Measurements from ENCODE around the gene SEC62. TPM values are rescaled to one million over a fixed set of nuclear protein-coding genes. Genes with fewer than 3 reads are reported as not detected.
"Not testable (repeated sequence)": the region's sequence is repeated elsewhere in the genome, so short reads cannot be mapped to it uniquely, and the experiment has no call there.

SEC62 gene
- total RNA-seq, 2 donors from 2014 or later, result 85.7 to 87.4 TPM

- H3K36me3 Mint-ChIP-seq (ENCODE audit: low read depth), result no peaks in the 10 kb centered on the region
- no peak overlapping the region for H3K4me3 Mint-ChIP-seq
- H3K27me3 Mint-ChIP-seq, result no peaks in the 10 kb centered on the region
- DNase-seq (no peak), ATAC-seq (no peak)
- H3K27ac Mint-ChIP-seq, result no peak overlapping the region
- H3K4me1 Mint-ChIP-seq, result peaks cover 12% of the 10 kb centered on the region
- H3K9me3 ChIP-seq (ENCODE audit: control insufficient read depth, low read length, poor library complexity, severe bottlenecking), result no peaks in the 10 kb centered on the region
Observed at GRCh38 chr3:170010498-170010897, 43.9 kb downstream of the SEC62 start.

DNA sequence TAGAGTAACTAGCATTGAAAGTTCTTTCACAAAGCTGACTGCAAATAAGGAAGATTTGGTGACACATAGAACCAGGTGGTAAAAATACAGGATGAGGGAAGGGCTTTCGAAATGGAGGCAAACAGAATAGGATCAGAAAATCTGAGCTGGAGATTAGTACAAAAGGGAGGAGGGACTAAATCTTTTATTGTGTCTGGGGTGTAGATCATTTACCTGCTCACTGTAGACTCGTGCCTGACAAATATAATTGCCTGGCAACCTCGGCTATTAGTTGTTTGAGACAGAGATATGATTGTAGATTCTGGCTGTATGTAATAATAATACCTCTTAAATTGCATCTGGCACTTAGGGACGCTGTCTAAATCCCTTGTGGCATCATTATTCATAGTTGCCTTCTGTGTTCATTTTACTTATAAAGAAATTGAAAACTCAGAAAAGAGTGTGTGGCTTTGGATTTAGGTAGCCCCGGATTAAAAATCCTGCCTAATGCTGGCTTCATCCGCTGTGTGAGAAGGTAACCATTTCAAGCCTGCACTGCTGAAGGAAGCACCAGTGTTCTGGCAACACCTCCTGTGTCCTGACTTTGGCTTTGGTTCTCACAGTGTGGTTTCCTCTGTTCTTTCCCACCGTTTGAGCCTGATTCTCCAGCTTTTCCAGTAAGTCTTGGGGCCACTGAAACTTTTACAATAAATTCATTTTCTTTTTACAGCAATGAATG is 46.2 kb downstream of the SEC62 start:
- no peaks in the 10 kb centered on the region for H3K9me3 ChIP-seq (ENCODE audit: control insufficient read depth, low read length, poor library complexity, severe bottlenecking)
- no peak for DNase-seq
- Mint-ChIP-seq H3K27me3 (peaks cover 4% of the 10 kb centered on the region), H3K4me3 (no peak overlapping the region), H3K36me3 (ENCODE audit: low read depth) (no peaks in the 10 kb centered on the region), H3K27ac (no peak overlapping the region), H3K4me1 (peaks cover 8% of the 10 kb centered on the region)
- ATAC-seq, result no peak

DNA sequence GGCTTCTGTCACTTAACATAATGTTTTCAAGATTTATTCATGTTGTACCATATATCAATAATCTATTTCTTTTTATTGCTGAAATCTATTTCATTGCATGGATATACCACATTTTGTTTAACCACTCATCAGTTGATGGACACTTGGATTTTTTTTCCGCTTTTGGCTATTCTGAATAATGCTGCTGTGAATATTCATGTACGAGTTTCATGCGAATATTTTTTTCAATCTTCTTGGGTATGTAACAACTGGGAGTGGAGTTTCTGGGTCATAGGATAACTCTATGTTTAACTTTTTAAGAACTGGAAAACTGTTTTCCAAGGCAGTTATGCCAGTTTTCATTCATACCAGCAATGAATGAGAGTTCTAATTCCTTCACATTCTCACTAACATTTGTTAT is 49.5 kb downstream of the SEC62 start:
- no peak overlapping the region for H3K27ac Mint-ChIP-seq

DNA sequence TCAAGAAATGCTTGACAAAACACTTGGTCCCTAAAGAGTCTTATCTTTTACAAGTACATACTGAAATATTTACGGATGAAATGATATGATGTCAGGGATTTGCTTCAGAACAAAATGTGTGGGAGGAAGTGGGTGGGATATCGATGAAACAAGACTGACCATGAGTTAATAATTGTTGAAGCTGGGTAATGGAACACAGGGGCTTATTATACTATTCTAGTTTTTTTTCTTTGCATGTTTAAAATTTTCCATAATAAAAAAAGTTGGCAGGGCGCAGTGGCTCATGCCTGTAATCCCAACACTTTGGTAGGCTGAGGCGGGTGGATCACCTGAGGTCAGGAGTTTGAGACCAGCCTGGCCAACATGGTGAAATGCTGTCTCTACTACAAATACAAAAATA is 52.7 kb downstream of the SEC62 start:
- peaks cover 13% of the 10 kb centered on the region for H3K27me3 Mint-ChIP-seq
- H3K4me3 Mint-ChIP-seq; DNase-seq; H3K36me3 Mint-ChIP-seq (ENCODE audit: low read depth); ATAC-seq; H3K9me3 ChIP-seq (ENCODE audit: control insufficient read depth, low read length, poor library complexity, severe bottlenecking); H3K27ac Mint-ChIP-seq; H3K4me1 Mint-ChIP-seq: not testable (repeated sequence)

More for the DNA sequence above, 49.5 kb downstream of the SEC62 start:
- no peak overlapping the region for H3K4me3 Mint-ChIP-seq
- DNase-seq (no peak), ATAC-seq (no peak)
- no peaks in the 10 kb centered on the region for H3K9me3 ChIP-seq (ENCODE audit: control insufficient read depth, low read length, poor library complexity, severe bottlenecking)
- peaks cover 9% of the 10 kb centered on the region for H3K4me1 Mint-ChIP-seq
- H3K36me3 Mint-ChIP-seq (ENCODE audit: low read depth), result no peaks in the 10 kb centered on the region
- H3K27me3 Mint-ChIP-seq, result peaks cover 4% of the 10 kb centered on the region

GRCh38 chr3:170021083-170021482 is 54.5 kb downstream of the SEC62 start:
- no peaks in the 10 kb centered on the region for H3K9me3 ChIP-seq (ENCODE audit: control insufficient read depth, low read length, poor library complexity, severe bottlenecking)
- Mint-ChIP-seq H3K4me3 (no peak overlapping the region), H3K27me3 (peaks cover 17% of the 10 kb centered on the region), H3K27ac (no peak overlapping the region), H3K4me1 (peaks cover 10% of the 10 kb centered on the region), H3K36me3 (ENCODE audit: low read depth) (no peaks in the 10 kb centered on the region)
- DNase-seq (no peak), ATAC-seq (no peak)

- Mint-ChIP-seq H3K4me3 (no peak overlapping the region), H3K4me1 (peaks cover 7% of the 10 kb centered on the region), H3K27ac (no peak overlapping the region), H3K36me3 (ENCODE audit: low read depth) (no peaks in the 10 kb centered on the region), H3K27me3 (peaks cover 13% of the 10 kb centered on the region)
- H3K9me3 ChIP-seq (ENCODE audit: control insufficient read depth, low read length, poor library complexity, severe bottlenecking), result no peaks in the 10 kb centered on the region
- DNase-seq (no peak), ATAC-seq (no peak)
Observed at GRCh38 chr3:170022336-170022735, 55.7 kb downstream of the SEC62 start.

DNA sequence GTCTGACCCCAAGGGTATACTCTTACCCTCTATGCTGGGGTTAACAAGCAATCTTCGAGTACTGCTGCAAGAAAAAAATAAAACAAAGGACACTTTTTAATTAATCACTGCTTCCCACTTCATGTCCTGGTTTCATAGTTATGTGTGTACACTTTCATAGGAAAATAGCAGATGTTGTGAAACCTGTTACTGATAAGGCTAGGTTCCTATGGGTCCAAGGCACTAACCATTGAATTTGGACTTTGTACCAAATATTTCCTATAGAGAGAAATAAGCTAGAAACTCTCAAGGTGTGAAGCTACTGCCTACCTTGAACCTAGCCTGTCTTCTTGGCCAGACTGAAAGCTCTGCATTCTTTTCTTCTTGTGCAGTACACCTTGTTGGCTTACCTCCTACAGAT is 56.6 kb downstream of the SEC62 start:
- no peaks in the 10 kb centered on the region for H3K36me3 Mint-ChIP-seq (ENCODE audit: low read depth)
- H3K27me3 Mint-ChIP-seq, result peaks cover 13% of the 10 kb centered on the region
- no peak for DNase-seq
- no peaks in the 10 kb centered on the region for H3K9me3 ChIP-seq (ENCODE audit: control insufficient read depth, low read length, poor library complexity, severe bottlenecking)
- H3K27ac Mint-ChIP-seq, result no peak overlapping the region
- H3K4me1 Mint-ChIP-seq, result peaks cover 11% of the 10 kb centered on the region
- H3K4me3 Mint-ChIP-seq, result no peak overlapping the region
- no peak for ATAC-seq

DNA sequence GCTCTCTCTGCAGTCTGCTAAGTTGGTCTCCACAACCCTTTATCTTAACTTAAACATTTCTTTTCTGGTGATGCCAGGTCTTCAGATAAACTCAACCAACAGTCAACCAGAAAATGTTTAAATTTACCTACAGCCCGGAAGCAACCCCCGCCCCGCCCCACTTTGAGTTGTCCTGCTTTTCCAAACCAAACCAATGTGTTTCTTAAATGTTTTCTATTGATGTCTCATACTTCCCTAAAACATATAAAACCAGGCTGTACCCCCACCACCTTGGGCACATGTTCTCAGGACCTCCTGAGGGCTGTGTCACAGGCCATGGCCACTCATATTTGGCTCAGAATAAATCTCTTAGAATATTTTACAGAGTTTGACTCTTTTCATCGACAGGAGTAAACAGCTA is 58.0 kb downstream of the SEC62 start:
- ATAC-seq (no peak), DNase-seq (no peak)
- H3K9me3 ChIP-seq (ENCODE audit: control insufficient read depth, low read length, poor library complexity, severe bottlenecking), result no peaks in the 10 kb centered on the region
- Mint-ChIP-seq H3K36me3 (ENCODE audit: low read depth) (no peaks in the 10 kb centered on the region), H3K27ac (no peak overlapping the region), H3K4me1 (peaks cover 11% of the 10 kb centered on the region), H3K4me3 (no peak overlapping the region), H3K27me3 (peaks cover 13% of the 10 kb centered on the region)

DNA sequence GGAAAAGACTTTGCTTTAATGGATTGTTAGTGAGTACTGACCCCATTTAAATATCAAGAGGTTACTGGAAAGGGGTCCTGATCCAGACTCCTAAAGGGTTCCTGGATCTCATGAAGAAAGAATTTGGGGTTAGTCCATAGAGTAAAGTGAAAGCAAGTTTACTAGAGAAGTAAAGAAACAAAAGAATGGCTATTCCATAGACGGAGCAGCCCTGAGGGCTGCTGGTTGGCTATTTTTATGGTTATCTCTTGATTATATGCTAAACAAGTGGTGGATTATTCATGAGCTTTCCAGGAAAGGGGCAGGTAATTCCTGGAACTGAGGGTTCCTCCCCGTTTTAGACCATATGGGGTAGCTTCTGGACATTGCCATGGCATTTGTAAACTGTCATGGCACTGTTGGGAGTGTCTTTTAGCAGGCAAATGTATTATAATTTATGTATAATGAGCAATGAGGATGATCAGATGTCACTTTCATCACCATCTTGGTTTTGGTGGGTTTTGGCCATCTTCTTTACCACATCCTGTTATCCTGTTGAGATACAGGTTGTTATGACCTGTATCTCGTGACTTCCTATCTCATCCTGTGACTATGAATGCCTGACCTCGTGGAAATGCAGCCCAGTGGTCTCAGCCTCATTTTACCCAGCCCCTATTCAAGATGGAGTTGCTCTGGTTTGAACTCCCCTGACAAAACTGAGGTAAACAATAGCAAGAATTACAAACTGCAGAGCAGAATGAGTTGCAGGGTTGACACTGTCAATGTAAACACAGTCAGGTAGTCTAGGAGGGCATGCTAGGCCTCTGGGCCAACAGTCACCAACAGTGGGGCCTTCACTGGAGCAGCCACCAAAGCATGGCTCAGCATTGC is 60.9 kb downstream of the SEC62 start:
- no peaks in the 10 kb centered on the region for H3K36me3 Mint-ChIP-seq (ENCODE audit: low read depth)
- no peak overlapping the region for H3K4me3 Mint-ChIP-seq
- DNase-seq (no peak), ATAC-seq (no peak)
- peaks cover 15% of the 10 kb centered on the region for H3K4me1 Mint-ChIP-seq
- H3K27me3 Mint-ChIP-seq, result peaks cover 6% of the 10 kb centered on the region
- H3K27ac Mint-ChIP-seq, result peak overlapping the region; percentile 19
- no peaks in the 10 kb centered on the region for H3K9me3 ChIP-seq (ENCODE audit: control insufficient read depth, low read length, poor library complexity, severe bottlenecking)

DNA sequence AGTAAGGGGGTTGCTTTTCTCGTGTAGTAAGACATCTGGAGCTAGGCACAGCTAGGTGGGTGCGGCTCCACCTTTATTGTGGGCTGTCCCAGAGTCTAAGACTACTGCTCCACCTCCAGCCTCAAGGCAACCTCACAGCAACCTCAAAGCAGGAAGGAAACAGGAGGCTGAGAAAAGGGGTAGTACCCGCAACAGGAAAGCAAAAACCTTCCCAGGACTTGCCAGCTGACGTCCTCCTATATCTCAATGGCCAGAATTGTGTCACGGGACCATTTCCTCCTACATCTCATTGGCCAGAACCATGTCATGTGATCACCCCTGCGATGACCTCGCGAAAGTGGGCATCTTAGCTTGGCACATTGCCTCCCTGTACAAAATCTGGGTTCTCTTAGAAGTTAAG is 66.9 kb downstream of the SEC62 start:
- H3K9me3 ChIP-seq (ENCODE audit: control insufficient read depth, low read length, poor library complexity, severe bottlenecking), result no peaks in the 10 kb centered on the region
- Mint-ChIP-seq H3K36me3 (ENCODE audit: low read depth) (no peaks in the 10 kb centered on the region), H3K27ac (peak overlapping the region; percentile 60), H3K27me3 (no peaks in the 10 kb centered on the region), H3K4me3 (peak overlapping the region; percentile 8), H3K4me1 (peaks cover 25% of the 10 kb centered on the region)
- ATAC-seq, result peak; percentile 82
- DNase-seq, result peak in 2 of 3 donors; percentile 15 to 36

- Mint-ChIP-seq H3K36me3 (ENCODE audit: low read depth) (no peaks in the 10 kb centered on the region), H3K27ac (no peak within 1 kb of the TSS), H3K27me3 (no peaks in the 10 kb centered on the region), H3K4me1 (peaks cover 20% of the 10 kb centered on the region), H3K4me3 (peak within 1 kb of the TSS; percentile 86)
- ATAC-seq (peak; percentile 79), DNase-seq (peak; percentile 63 to 71 (median 65))
- no peaks in the 10 kb centered on the region for H3K9me3 ChIP-seq (ENCODE audit: control insufficient read depth, low read length, poor library complexity, severe bottlenecking)
Observed at GRCh38 chr3:170037463-170038433, 71.1 kb downstream of the SEC62 start, which contains the start of gene GPR160. TSS of gene GPR160 (plus strand) at chr3:170037995. CDS start at chr3:170083973, 45,978 bp downstream.

DNA sequence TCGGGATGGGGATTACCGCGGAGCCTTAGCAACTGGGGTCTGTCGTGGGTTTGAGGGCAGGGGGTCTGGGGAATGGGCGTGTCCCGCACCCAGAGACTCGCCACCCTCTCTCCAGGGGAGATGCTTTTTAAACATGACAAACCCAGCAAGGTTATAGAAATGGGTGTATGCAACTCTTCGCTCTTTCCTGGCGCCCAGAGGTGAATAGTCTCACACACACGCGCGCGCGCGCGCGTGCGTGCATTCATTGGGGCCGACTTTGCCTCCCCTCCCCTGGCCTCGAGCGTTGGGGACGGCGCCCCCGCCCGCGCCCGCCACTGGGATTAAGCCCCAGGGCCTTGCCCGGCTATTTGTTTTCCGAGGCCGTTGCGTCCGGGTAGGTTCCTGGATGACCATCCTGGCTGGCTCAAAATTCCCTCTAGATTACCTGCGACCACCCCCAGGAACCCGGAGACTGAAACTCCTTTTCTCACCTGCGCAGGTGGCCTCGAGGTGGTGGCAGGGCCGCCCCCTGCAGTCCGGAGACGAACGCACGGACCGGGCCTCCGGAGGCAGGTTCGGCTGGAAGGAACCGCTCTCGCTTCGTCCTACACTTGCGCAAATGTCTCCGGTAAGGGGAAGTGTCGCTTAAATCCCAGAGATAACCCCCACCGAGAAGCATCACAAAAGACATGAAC is 72.0 kb downstream of the SEC62 start:
- Mint-ChIP-seq H3K4me1 (peaks cover 13% of the 10 kb centered on the region), H3K27ac (no peak overlapping the region), H3K36me3 (ENCODE audit: low read depth) (no peaks in the 10 kb centered on the region), H3K4me3 (peak overlapping the region; percentile 86), H3K27me3 (no peaks in the 10 kb centered on the region)
- peak in 1 of 3 donors; percentile 8 for DNase-seq
- no peaks in the 10 kb centered on the region for H3K9me3 ChIP-seq (ENCODE audit: control insufficient read depth, low read length, poor library complexity, severe bottlenecking)
- peak; percentile 11 for ATAC-seq

Measured in T-helper 17 cell (primary cell).